HG03097 (cell line): Measurements from ENCODE around the gene ITGA7.

Experiments used
- ATAC-seq: cut with Tn5 transposase; IDR thresholded peaks from one replicate; pipeline ENCODE4 v1.9.1; 2021; ENCODE audit not compliant: unreplicated experiment, low FRiP score

ITGA7 gene

GRCh38 chr12:55704824-55705718, 2.6 kb downstream of the ITGA7 start:
- no peak for ATAC-seq

GRCh38 chr12:55703901-55704761, 3.6 kb downstream of the ITGA7 start:
- ATAC-seq = no peak

GRCh38 chr12:55703288-55703687, 4.4 kb downstream of the ITGA7 start:
- ATAC-seq = no peak

- ATAC-seq = no peak
Measured at GRCh38 chr12:55702861-55703260, 4.8 kb downstream of the ITGA7 start.

- no peak for ATAC-seq
Measured at GRCh38 chr12:55700255-55701018, 7.3 kb downstream of the ITGA7 start.

GRCh38 chr12:55699471-55700055, 8.1 kb downstream of the ITGA7 start:
- no peak for ATAC-seq

- ATAC-seq = no peak
Measured at GRCh38 chr12:55698965-55699364, 8.7 kb downstream of the ITGA7 start.

- no peak for ATAC-seq
Measured at GRCh38 chr12:55698241-55698955, 9.3 kb downstream of the ITGA7 start.

GRCh38 chr12:55697686-55698085, 10.0 kb downstream of the ITGA7 start:
- ATAC-seq = no peak

GRCh38 chr12:55696796-55697462, 10.8 kb downstream of the ITGA7 start:
- no peak for ATAC-seq

GRCh38 chr12:55696141-55696540, 11.6 kb downstream of the ITGA7 start:
- no peak for ATAC-seq

- no peak for ATAC-seq
Measured at GRCh38 chr12:55695349-55695748, 12.4 kb downstream of the ITGA7 start.

- no peak for ATAC-seq
Measured at GRCh38 chr12:55694651-55695050, 13.1 kb downstream of the ITGA7 start.

- no peak for ATAC-seq
Measured at GRCh38 chr12:55694188-55694515, 13.6 kb downstream of the ITGA7 start.

GRCh38 chr12:55693323-55694187, 14.1 kb downstream of the ITGA7 start:
- no peak for ATAC-seq

- no peak for ATAC-seq
Measured at GRCh38 chr12:55692631-55693322, 14.9 kb downstream of the ITGA7 start.

- no peak for ATAC-seq
Measured at GRCh38 chr12:55688716-55689655, 18.7 kb downstream of the ITGA7 start.
